Stromal cell of bone marrow (primary cell): ENCODE data around the gene EDN1.

ENCODE experiments used
- DNase-seq: peaks from one replicate; pipeline ENCODE4 v3.0.0-alpha.2; 2012; ENCODE audit warnings: low read depth

Gene EDN1

GRCh38 chr6:12289933-12290820 lies at the start of gene EDN1:
Gene EDN1, plus strand, starts transcription at chr6:12290361. Its CDS starts 269 bp downstream, at chr6:12290630.
- DNase-seq = peak; percentile 59

- no peak for DNase-seq
Measured at GRCh38 chr6:12241493-12242175, 48.5 kb upstream of the EDN1 start.

- DNase-seq = no peak
Measured at GRCh38 chr6:12243169-12243568, 47.0 kb upstream of the EDN1 start.

GRCh38 chr6:12245360-12245759 lies 44.8 kb upstream of the EDN1 start:
- no peak for DNase-seq

- DNase-seq = no peak
Measured at GRCh38 chr6:12245763-12246718, 44.1 kb upstream of the EDN1 start.

- DNase-seq = no peak
Measured at GRCh38 chr6:12246900-12247299, 43.3 kb upstream of the EDN1 start.

GRCh38 chr6:12249541-12250382 lies 40.4 kb upstream of the EDN1 start:
- DNase-seq = no peak

GRCh38 chr6:12250383-12250770 lies 39.8 kb upstream of the EDN1 start:
- DNase-seq = no peak

- no peak for DNase-seq
Measured at GRCh38 chr6:12254210-12254609, 36.0 kb upstream of the EDN1 start.

GRCh38 chr6:12258191-12258590 lies 32.0 kb upstream of the EDN1 start:
- no peak for DNase-seq

GRCh38 chr6:12258591-12259075 lies 31.5 kb upstream of the EDN1 start:
- no peak for DNase-seq

- DNase-seq = no peak
Measured at GRCh38 chr6:12260458-12261093, 29.6 kb upstream of the EDN1 start.

- no peak for DNase-seq
Measured at GRCh38 chr6:12261502-12261901, 28.7 kb upstream of the EDN1 start.

- DNase-seq = no peak
Measured at GRCh38 chr6:12262236-12263061, 27.7 kb upstream of the EDN1 start.

- DNase-seq = no peak
Measured at GRCh38 chr6:12263403-12263802, 26.8 kb upstream of the EDN1 start.

GRCh38 chr6:12264671-12265070 lies 25.5 kb upstream of the EDN1 start:
- DNase-seq = no peak

GRCh38 chr6:12265296-12265695 lies 24.9 kb upstream of the EDN1 start:
- DNase-seq = no peak

- no peak for DNase-seq
Measured at GRCh38 chr6:12265791-12266190, 24.4 kb upstream of the EDN1 start.

- no peak for DNase-seq
Measured at GRCh38 chr6:12266571-12266970, 23.6 kb upstream of the EDN1 start.

- no peak for DNase-seq
Measured at GRCh38 chr6:12269110-12269509, 21.1 kb upstream of the EDN1 start.
